ENCODE results near the gene TMEFF2.

Gene TMEFF2

DNA sequence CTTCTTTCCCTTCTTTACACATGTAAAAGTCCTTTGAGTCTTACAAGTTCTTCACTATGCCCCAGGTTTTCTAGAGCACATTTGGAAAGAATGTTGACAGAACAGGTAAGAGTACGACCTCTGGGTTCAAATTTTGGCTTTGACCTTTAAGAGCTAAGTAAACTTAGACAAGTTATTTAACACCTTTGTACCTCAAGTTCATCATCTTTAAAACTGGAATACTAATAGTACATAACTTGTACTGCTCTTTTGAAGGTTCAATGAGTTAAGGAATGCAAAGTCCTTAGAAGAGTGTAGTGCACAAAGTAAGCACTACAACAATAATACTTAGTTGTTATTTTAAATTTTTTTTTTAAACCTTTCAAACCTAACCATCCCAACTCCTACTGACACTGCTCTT, 156.6 kb downstream of the TMEFF2 start:
- TF ChIP-seq CTCF (IDR thresholded peaks at IDR 0.05), result no peak
- no peaks in the 10 kb centered on the region for H3K4me1 ChIP-seq
- intact Hi-C loops (cut with DNase I; ENCODE audit: low total_unique reads), result no loop called here
- no peak overlapping the region for H3K4me3 ChIP-seq
- H3K27ac ChIP-seq, result no peak overlapping the region
- no peaks in the 10 kb centered on the region for H3K27me3 ChIP-seq
- DNase-seq, result no peak
- no peaks in the 10 kb centered on the region for H3K9me3 ChIP-seq
- H3K36me3 ChIP-seq, result no peaks in the 10 kb centered on the region

DNA sequence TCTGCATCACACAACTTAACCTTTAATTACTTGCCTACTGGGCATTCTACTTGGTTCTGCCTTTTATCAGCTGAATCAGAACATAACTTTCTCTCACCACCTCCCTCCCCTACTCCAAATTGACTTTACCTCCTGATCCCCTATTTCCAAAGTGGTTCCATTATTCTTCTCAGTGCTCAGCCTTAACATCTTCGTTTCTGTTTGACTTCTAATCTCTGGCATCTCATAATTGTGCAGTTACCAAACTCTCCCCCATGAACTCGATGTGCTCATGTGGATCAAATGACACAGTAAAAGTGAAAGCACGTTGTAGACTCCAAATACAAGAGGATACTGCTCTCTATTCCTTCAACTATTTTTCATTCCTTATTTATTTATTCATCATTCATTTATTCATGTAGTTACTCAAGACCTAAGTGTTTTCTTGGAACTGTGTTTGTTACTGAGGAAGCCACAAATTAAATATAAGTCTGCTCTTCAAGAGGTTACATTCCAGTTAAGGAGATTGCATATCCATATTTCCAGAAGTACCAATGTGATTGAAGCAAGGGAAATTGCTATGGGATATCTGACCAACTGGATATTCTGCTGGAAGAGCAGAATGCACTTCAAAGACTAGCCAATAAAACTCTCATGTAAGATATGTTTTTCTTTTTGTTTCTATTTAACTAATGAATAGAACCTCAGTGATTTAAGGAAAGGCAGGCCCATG, 158.8 kb downstream of the TMEFF2 start:
- TF ChIP-seq CTCF (IDR thresholded peaks at IDR 0.05), result no peak
- intact Hi-C loops (cut with DNase I; ENCODE audit: low total_unique reads), result no loop called here
- Histone ChIP-seq H3K27me3 (no peaks in the 10 kb centered on the region), H3K9me3 (no peaks in the 10 kb centered on the region), H3K27ac (no peak overlapping the region), H3K4me1 (no peaks in the 10 kb centered on the region), H3K4me3 (no peak overlapping the region), H3K36me3 (no peaks in the 10 kb centered on the region)
- no peak for DNase-seq

DNA sequence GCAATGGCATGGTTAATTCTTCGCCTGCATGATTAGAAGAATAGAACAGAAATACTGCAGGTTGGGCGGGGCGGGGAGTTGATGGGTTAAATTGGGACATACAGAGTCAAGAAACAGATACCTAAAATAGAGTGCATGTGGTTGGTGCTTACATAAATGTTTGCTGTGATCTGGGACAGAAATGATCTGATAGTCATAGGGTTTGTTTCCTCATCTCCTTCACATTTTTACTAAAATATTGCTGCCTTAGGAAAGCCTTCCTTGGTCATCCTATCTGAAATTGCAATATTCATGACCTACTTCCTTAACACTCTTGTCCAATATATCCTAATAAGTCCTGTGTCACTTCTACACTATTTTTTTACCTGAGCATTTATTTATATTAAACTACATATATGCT, 163.9 kb downstream of the TMEFF2 start:
- Histone ChIP-seq H3K4me1 (no peaks in the 10 kb centered on the region), H3K36me3 (no peaks in the 10 kb centered on the region), H3K9me3 (no peaks in the 10 kb centered on the region), H3K4me3 (no peak overlapping the region), H3K27me3 (no peaks in the 10 kb centered on the region), H3K27ac (no peak overlapping the region)
- no peak for TF ChIP-seq CTCF (IDR thresholded peaks at IDR 0.05)
- DNase-seq, result no peak
- intact Hi-C loops (cut with DNase I; ENCODE audit: low total_unique reads), result no loop called here

GRCh38 chr2:192030289-192030688, 164.4 kb downstream of the TMEFF2 start:
- no peaks in the 10 kb centered on the region for H3K9me3 ChIP-seq
- no peaks in the 10 kb centered on the region for H3K4me1 ChIP-seq
- no peak for TF ChIP-seq CTCF (IDR thresholded peaks at IDR 0.05)
- H3K36me3 ChIP-seq, result no peaks in the 10 kb centered on the region
- H3K4me3 ChIP-seq, result no peak overlapping the region
- DNase-seq, result no peak
- no peak overlapping the region for H3K27ac ChIP-seq
- intact Hi-C loops (cut with DNase I; ENCODE audit: low total_unique reads), result no loop called here
- H3K27me3 ChIP-seq, result no peaks in the 10 kb centered on the region

- Histone ChIP-seq H3K36me3 (no peaks in the 10 kb centered on the region), H3K9me3 (no peaks in the 10 kb centered on the region), H3K4me1 (no peaks in the 10 kb centered on the region), H3K27ac (no peak overlapping the region), H3K4me3 (no peak overlapping the region), H3K27me3 (no peaks in the 10 kb centered on the region)
- intact Hi-C loops (cut with DNase I; ENCODE audit: low total_unique reads), result no loop called here
- TF ChIP-seq CTCF (IDR thresholded peaks at IDR 0.05), result no peak
- DNase-seq, result no peak
Observed at GRCh38 chr2:192029089-192029488, 165.6 kb downstream of the TMEFF2 start.

- Histone ChIP-seq H3K27ac (no peak overlapping the region), H3K9me3 (no peaks in the 10 kb centered on the region), H3K36me3 (no peaks in the 10 kb centered on the region), H3K4me1 (no peaks in the 10 kb centered on the region), H3K27me3 (no peaks in the 10 kb centered on the region), H3K4me3 (no peak overlapping the region)
- intact Hi-C loops (cut with DNase I; ENCODE audit: low total_unique reads), result no loop called here
- no peak for DNase-seq
- TF ChIP-seq CTCF (IDR thresholded peaks at IDR 0.05), result no peak
Observed at GRCh38 chr2:192026825-192027120, 168.0 kb downstream of the TMEFF2 start.

All from tibial artery (tissue), 4 donors.